ENCODE data around the gene SYN1.

DNA sequence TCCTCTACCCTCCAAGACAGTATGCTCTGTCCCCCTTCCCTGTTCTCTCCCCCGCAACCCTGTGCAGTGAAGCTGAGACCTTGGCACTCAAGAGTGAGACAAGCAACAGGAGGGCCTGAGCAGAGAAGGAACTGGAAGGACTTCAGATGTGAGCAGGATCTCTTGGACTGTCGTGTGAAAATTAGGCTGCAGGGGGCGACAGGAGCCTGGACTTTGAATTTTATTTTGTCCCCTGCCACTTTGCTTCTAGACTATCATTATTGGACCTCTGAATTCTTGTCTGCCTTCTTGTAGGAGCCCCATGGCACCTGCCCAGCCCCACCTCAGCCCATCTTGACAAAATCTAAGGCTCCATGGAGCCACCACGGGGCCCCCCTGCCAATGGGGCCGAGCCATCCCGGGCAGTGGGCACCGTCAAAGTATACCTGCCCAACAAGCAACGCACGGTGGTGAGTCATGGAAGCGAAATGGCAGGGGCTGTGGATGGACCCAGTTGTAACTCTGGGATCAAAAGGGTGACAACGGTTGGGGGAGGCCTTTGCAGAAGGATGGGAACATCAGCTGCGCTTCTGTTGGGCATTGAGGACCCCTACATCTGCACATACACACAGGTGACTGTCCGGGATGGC, 56.9 kb downstream of the SYN1 start:
- peak in 6 of 11 experiments; percentile 21 to 50 (median 40) for TF ChIP-seq CTCF (IDR thresholded peaks at IDR 0.05 in 8 of 11, conservative IDR thresholded peaks at IDR 0.05 in 3 of 11)
- no peak for TF ChIP-seq POLR2A (IDR thresholded peaks at IDR 0.05)
- TF ChIP-seq POLR2AphosphoS5 (IDR thresholded peaks at IDR 0.05) = peak in 1 of 3 donors; percentile 8
